CD4-positive, alpha-beta T cell treated with Interleukin-17A for 4 hours (primary cell): ENCODE data around the gene FSHR.

ENCODE experiments used
- DNase-seq: peaks from one replicate; pipeline ENCODE4 v3.0.0-alpha.2; 2020; ENCODE audit warnings: mixed read lengths

FSHR gene

GRCh38 chr2:49111006-49111405, 43.3 kb downstream of the FSHR start:
- no peak for DNase-seq

DNA sequence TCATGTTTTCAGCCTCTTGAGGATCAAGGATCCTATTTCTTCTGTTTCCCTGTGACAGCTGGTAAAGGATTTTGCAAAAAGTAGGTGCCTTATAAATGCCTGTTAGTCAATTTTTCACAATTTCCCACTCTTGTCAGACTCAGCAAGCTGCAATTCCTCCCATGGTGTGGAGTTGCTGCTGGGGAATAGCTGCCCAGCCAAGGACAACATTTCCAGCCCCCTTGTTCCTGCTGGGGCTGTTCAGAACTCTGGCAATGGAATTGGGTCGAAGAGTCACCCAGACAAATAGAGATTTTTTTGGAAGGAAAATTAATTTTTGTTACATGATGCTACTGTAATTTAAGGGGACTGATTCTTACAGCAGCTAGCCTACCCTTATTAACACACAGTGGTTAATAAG, 43.7 kb downstream of the FSHR start:
- DNase-seq, result no peak

GRCh38 chr2:49108851-49109250, 45.5 kb downstream of the FSHR start:
- no peak for DNase-seq

DNA sequence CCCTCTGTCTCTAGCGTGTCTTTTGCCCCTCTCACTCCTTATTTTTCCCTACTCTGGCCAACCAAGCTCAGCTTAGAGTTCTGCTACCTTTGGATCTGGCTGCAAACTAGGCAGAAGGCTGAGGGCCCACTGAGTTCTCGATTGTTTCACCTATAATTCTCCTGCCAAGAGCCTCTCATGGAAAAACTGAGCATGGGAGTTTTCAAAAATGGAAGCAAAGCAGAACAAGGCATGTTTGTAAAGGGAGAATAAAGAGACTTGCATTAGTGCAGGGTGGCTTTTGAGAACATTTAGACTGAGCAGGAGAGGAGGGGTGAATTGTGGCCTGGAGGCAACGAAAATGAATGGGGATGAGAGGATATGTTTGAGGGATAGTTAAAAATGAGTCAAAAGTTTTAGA, 45.9 kb downstream of the FSHR start:
- no peak for DNase-seq

GRCh38 chr2:49105506-49105905, 48.8 kb downstream of the FSHR start:
- no peak for DNase-seq

GRCh38 chr2:49102146-49102545, 52.2 kb downstream of the FSHR start:
- DNase-seq, result no peak

DNA sequence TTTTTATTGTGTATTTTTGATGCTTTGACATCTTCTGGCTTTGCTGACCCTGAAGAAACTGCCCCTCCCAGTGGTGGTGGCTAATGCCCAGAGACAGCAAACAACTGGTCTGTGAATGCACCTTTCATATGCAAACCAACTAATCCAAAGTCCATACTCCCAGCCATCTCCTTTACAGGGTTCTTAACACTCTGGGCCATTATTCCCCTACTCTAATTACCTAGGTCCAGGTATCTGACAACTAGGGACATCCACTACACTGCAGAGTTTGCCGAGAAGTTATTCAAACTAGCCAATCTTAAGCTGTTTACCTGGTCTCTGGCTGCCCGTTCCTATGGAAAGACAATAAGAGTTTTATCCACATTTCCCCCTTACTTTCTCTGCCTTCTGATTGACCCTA, 73.6 kb downstream of the FSHR start:
- no peak for DNase-seq

GRCh38 chr2:49070716-49071115, 83.6 kb downstream of the FSHR start:
- DNase-seq, result no peak

DNA sequence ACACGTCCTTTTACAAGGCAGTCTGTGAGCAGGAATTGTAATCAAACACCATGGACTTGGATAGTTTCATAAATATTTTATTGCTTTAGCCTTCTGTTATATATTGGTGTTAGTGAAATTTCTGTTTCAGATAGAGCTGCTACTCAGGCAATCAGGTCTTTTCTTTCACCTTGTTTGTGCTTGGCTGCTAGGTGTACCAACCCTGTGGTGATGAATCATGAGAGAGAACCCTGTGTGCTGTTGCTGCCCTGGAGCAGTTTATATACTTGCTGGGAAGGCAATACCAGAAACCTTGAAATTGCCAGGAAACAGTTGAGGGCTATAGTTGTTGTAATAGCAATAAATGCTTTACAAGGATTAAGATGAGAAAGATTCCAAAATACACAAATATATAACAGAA, 84.5 kb downstream of the FSHR start:
- no peak for DNase-seq

GRCh38 chr2:49068613-49069012, 85.7 kb downstream of the FSHR start:
- no peak for DNase-seq

DNA sequence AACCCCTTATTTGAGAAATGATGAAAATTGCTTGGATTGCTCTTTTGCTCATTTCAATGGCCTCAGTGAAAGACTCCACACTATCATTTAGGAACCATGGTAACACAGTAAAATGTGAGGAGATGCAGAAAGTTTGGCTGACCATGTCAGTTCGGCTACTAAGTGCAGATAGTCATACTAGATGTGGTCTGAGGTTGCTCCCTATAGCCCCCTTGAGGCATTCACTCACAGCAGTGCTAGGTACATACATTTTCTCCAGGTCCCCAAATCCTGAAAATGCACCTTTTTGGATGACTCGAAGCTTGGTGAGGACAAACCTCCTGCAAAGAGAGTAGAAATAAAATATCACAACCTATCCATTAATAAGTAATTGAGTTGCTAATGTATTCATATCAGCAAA, 86.3 kb downstream of the FSHR start:
- DNase-seq, result no peak

GRCh38 chr2:49053156-49053555, 101.2 kb downstream of the FSHR start:
- no peak for DNase-seq

DNA sequence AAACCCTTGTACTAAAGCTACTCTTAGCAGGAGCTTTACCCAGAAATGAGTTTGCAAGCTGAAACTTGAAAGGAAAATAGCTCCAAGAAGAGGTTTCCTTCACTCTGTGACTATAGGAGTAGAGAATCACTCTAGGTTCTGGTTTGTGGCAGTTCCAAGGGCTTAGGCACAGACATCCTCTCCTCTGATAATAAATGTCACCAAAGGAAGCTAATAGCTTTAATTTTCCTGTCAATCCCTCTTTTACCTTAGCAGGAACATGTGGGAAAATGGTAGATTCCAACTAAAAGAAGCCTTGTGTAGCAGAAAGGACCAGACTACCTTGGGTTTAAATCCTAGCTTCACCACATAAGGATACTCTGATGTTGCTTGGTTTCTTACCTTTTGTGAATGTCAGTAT, 104.0 kb downstream of the FSHR start:
- DNase-seq, result no peak

GRCh38 chr2:49049161-49049560, 105.2 kb downstream of the FSHR start:
- DNase-seq, result no peak

DNA sequence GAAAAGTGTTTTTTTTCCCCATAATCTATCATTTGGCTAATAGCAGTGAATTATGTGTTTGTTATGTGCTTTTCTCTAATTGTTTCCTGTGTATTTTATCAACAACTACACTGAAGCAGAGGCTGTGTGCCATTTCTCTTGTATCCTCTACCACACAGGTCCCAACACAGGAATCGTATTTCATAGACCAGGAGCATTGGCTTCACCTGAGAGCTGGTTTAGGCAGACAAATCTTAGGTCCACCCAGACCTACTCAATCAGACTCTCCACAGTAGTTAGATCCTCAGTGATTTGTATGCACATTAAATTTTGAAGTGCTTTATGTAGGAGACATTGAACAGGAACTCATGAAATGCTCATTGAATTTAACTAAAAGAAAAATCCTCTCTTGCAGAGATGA, 109.2 kb downstream of the FSHR start:
- no peak for DNase-seq

DNA sequence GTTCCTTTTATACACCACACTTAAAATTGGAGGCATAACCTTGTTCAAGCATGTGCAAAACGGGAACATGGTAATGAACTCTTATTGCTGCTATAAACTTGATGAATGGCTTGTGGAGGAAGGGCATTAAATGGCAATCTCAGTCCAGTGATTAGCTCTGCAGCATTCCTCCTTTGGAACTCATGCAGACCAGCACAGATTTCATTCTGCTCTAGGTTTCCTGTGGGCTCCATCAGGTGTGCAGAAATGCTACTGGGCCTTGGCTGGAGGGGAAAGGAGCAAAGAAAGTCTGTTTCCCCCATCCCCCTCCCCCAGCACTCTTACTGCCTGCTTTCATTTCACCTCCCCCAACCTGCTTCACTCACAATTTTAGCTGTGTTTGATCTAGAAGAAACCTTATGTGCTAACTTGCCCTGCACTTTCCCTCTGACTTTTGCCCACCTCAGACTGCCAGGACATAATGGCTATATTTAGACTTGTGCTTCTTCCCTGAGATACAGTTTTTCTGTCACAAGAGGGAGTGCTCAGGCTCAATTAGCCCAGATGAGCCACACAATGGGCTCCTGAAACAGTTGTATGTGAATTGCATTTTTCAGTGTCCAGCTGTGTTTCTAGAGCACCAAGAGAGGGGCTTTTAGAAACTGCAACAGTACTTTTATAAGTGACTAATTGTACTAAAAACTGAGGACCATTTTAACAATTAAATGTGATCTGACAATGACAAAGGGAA, 109.8 kb downstream of the FSHR start:
- DNase-seq, result no peak

DNA sequence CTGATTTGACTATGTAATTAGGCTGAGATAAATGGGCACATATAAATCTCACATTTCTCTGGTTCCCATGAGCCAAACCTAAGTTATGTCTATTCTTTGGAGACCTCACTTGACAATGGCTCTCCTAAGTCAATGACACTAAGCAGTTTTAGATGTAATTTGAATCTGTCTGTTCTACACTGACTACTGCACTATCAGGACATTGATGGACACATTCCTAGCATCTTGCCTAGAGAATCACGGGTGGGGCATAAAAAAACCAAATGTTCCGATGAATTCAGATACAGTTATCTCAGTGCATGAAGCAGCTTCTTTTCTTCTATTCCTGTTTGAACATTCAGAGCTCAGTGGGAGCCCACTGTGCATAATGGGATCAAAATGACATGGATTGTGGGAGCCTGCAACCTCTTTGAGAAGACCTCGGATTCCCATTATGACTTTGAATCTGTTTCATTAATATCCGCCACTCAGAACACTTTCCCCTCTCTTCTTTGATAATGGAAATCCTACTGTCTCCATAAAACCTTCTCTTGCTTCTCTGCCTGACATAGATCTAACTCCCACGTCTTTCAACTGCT, 110.8 kb downstream of the FSHR start:
- no peak for DNase-seq

DNA sequence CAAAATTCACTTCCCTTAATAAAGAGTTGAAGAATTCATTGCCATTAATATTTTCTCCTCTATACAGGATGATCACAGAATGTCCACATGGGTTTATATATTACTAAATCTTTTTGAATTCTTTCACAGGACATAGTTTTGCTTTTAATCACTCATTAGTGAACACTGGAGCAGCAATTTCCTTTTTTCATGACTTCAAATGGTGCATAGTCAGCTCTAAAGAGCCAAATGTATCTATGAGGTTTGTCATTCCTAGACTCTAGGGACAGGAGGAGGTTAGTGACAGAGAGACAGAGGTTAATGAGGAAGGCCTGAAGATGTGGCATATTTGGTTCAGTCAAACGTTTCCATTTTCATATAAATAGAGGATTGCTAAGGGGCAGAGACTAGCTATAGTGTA, 111.8 kb downstream of the FSHR start:
- DNase-seq, result no peak

- no peak for DNase-seq
These were observed 113.3 kb downstream of the FSHR start for GRCh38 chr2:49041061-49041460.

DNA sequence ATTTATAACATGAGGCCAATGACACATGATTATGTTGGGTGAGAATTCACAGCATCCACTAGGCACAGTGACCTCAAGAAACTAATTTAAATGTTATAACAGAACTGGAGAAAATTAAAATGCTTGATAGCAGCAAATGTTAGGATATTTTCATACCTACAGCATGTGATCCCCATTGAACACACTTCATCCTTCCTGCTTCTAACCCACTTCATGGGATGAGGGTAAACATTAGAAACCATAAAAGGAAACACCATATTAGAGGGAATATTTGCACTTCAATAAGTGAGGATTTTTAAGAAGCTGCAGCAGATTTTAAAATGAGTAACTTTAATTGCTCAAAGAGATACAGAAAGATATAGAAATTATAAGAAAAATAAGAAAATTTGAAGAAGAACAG, 117.1 kb downstream of the FSHR start:
- DNase-seq, result no peak

GRCh38 chr2:49035481-49035880, 118.8 kb downstream of the FSHR start:
- DNase-seq, result no peak

GRCh38 chr2:49033394-49034185, 120.7 kb downstream of the FSHR start:
- no peak for DNase-seq

GRCh38 chr2:49032936-49033335, 121.4 kb downstream of the FSHR start:
- DNase-seq, result no peak

DNA sequence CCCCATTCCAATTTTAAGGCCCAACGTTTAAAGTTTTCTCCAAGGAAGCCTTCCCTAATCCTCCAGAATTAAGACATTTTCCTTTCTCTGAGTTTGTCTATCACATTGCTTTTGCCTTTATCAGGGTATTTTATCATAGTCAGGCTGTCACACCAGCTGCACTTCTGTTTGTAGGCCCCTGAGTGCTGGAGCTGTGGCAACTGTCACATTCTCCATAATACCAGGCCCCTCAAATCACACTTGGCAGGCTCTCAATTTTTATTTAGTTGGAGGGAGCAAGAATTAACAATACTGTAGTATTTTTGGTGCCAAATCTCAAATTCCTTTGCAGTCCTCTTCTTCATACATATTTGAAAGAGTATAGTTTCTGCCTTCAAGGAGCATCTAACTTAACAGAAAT, 122.2 kb downstream of the FSHR start:
- DNase-seq, result no peak
